ENCODE measurements around the gene TYROBP. TPM values are rescaled to one million over a fixed set of nuclear protein-coding genes. Genes with fewer than 3 reads are reported as not detected.

The TYROBP gene
- total and polyA plus RNA-seq, 2 of the 4 experiments (the other 2 are of a cell fraction), result not detected

DNA sequence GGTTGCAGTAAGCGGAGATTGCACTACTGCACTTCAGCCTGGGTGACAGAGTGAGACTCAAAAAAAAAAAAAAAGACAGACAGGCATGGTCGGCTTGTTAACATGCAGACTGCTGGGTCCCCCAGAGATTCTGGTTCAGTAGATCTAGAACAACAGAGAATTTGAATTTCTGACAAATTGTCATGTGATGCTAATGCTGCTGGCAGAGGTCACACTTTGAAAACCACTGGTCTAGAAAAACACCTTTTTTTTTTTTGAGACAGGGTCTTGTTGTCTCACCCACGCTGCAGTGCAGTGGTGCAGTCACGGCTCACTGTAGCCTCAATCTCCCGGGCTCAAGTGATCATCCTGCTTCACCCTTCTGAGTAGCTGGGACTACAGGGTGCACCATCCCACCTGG, 20.4 kb upstream of the TYROBP start:
- no peaks in the 10 kb centered on the region for H4K20me1 ChIP-seq (ENCODE audit: insufficient read depth, low read length)
- H2BK15ac ChIP-seq (ENCODE audit: low read depth, low read length), result no peak overlapping the region
- H3K4me3 ChIP-seq (ENCODE audit: insufficient read depth, low read depth, low read length), result no peak overlapping the region
- H3K23ac ChIP-seq (ENCODE audit: low read depth, low read length), result no peak overlapping the region
- ChIA-PET CTCF (no interaction called here), POLR2A (ENCODE audit: unreplicated experiment) (no interaction called here)
- no peak overlapping the region for H4K5ac ChIP-seq (ENCODE audit: low read depth, low read length)
- no peak overlapping the region for H3K4me2 ChIP-seq (ENCODE audit: low read depth, low read length)
- H3K56ac ChIP-seq (ENCODE audit: extremely low read depth, insufficient read depth, low read length), result no peak overlapping the region
- no peaks in the 10 kb centered on the region for H3K9me1 ChIP-seq (ENCODE audit: insufficient read depth, low read length)
- no peaks in the 10 kb centered on the region for H3K79me1 ChIP-seq (ENCODE audit: low read depth in 1 of 2, low read length in 2 of 2)
- H3K27ac ChIP-seq (ENCODE audit: insufficient read depth, low read length), result no peak overlapping the region
- H3K9me3 ChIP-seq (ENCODE audit: control insufficient read depth, insufficient read depth, low read length), result peaks cover 8% of the 10 kb centered on the region
- peaks cover 10% of the 10 kb centered on the region for H3K27me3 ChIP-seq (ENCODE audit: control insufficient read depth, insufficient read depth, low read length)
- no peak overlapping the region for H2BK20ac ChIP-seq (ENCODE audit: low read depth, low read length)
- no peak overlapping the region for H3K14ac ChIP-seq (replicated peaks; ENCODE audit: low read depth, low read length)
- no peak overlapping the region for H3K18ac ChIP-seq (ENCODE audit: low read depth, low read length)
- no peak overlapping the region for H2BK5ac ChIP-seq (ENCODE audit: low read depth, low read length, poor library complexity, severe bottlenecking)
- H3K4me1 ChIP-seq (ENCODE audit: control insufficient read depth, insufficient read depth, low read length), result no peaks in the 10 kb centered on the region
- no TSS peak for BruUV-seq (replicated peaks)
- DNase-seq (no peak), ATAC-seq (ENCODE audit: low read depth) (no peak)
- dilution Hi-C loops (cut with HindIII; ENCODE audit: low sequenced_read_pairs, unreplicated experiment) (no loop called here), intact Hi-C loops (cut with micrococcal nuclease) (no loop called here), in situ Hi-C loops (cut with MboI; ENCODE audit: low sequenced_read_pairs) (no loop called here)
- no peak overlapping the region for H2AFZ ChIP-seq (replicated peaks; ENCODE audit: low read length, poor library complexity)
- TF ChIP-seq RAD21 (IDR thresholded peaks at IDR 0.05; ENCODE audit: low read length), result no peak
- TF ChIP-seq FOS (IDR thresholded peaks at IDR 0.05; ENCODE audit: low read depth, low read length), result no peak
- TF ChIP-seq MXI1 (IDR thresholded peaks at IDR 0.05; ENCODE audit: borderline replicate concordance, low read depth, low read length), result no peak
- no peak for TF ChIP-seq CEBPB (IDR thresholded peaks at IDR 0.05; ENCODE audit: low read depth, low read length)
- no peak for TF ChIP-seq MAZ (IDR thresholded peaks at IDR 0.05; ENCODE audit: borderline replicate concordance, low read depth, low read length)
- no peak overlapping the region for H2AK5ac ChIP-seq (ENCODE audit: low read depth, low read length)
- WGBS, 2 experiments (ENCODE audit: extremely low coverage in 2 of 2, insufficient read length in 1 of 2), result 100% methylated on average over 1 of the region's 5 CpGs; no CpG with 5 or more reads in 1 of the 2 experiments
- no peak overlapping the region for H4K8ac ChIP-seq (ENCODE audit: low read depth in 2 of 2, low read length in 2 of 2)
- no peak overlapping the region for H2AK9ac ChIP-seq (replicated peaks; ENCODE audit: low read depth, low read length, poor library complexity)
- H3K36me3 ChIP-seq (ENCODE audit: control insufficient read depth, insufficient read depth, low read length), result no peaks in the 10 kb centered on the region
- H4K91ac ChIP-seq (ENCODE audit: insufficient read depth, low read depth, low read length), result no peak overlapping the region
- H3K9ac ChIP-seq (ENCODE audit: low read depth, low read length), result no peak overlapping the region
- no peak overlapping the region for H2BK120ac ChIP-seq (ENCODE audit: low read depth, low read length)
- H3K4ac ChIP-seq (ENCODE audit: low read depth, low read length), result no peak overlapping the region
